HG02884 (cell line): ENCODE data around the gene DGLUCY.
"Not testable (repeated sequence)": the region's sequence is repeated elsewhere in the genome, so short reads cannot be mapped to it uniquely, and the experiment has no call there.

Experiments
- ATAC-seq: cut with Tn5 transposase; IDR thresholded peaks from one replicate; pipeline ENCODE4 v1.9.1; 2021; ENCODE audit warnings: mild to moderate bottlenecking, moderate library complexity; ENCODE audit not compliant: unreplicated experiment

The DGLUCY gene

DNA sequence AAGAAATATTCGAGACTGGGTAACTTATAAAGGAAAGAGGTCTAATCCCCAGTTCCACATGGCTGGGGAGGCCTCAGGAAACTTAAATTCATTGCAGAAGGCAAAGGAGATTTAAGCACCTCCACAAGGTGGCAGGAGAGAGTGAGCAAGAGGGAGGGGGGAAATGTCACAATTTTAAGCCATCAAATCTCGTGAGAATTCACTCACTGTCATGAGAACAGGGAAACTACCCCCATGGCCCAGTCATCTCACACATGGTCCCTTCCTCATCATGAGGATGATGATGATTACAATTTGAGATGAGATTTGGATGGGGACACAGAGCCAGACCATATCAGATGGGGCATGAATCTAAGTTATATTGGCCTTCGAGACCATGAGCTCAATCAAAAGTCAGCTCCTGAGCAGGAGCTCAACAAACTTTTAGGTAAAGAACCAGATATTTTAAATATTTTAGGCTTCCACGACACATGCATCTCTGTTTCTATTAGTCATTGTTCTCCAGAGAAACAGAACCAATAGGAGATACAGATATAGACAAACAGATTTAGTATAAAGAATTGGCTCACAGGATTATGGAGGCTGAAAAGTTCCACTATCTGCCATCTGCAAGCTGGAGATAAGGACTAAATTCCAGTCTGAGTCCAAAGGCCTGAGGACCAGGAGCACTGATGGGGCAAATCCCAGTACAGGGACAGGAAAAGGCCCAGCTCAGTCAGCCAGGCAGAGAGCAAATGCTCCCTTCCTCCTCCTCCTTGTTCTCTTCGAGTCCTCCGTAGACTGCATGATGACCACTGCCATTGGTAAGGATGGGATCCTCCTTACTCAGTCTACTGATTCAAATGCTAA lies 24.9 kb downstream of the DGLUCY start:
- ATAC-seq, result no peak

GRCh38 chr14:91139776-91140175 lies 25.9 kb downstream of the DGLUCY start:
- ATAC-seq, result no peak

- ATAC-seq, result no peak
Observed at GRCh38 chr14:91140672-91141071, 26.8 kb downstream of the DGLUCY start.

DNA sequence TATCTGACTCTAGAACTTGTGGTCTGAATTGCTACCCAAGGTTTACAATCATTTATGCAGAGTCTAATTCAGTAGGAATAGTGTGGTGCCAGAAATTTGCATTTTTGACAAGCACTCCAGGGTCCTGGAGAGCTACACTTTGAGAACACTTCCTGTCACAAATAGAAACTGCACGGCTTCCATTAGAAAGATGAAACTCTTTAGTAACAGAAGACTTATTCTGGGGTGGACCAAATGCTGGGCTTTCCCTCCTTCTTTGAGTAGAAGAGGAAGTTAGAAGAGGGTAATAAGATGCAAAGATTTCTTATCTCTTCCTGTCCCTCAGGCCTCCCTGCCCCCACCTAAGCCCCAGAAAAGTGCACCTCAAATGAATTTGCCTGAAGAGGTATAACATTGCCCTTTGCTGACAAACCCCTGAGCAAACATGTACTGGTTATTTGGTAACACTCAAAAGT lies 28.4 kb downstream of the DGLUCY start:
- ATAC-seq, result peak; percentile 87

GRCh38 chr14:91143862-91144261 lies 30.0 kb downstream of the DGLUCY start:
- ATAC-seq, result no peak

DNA sequence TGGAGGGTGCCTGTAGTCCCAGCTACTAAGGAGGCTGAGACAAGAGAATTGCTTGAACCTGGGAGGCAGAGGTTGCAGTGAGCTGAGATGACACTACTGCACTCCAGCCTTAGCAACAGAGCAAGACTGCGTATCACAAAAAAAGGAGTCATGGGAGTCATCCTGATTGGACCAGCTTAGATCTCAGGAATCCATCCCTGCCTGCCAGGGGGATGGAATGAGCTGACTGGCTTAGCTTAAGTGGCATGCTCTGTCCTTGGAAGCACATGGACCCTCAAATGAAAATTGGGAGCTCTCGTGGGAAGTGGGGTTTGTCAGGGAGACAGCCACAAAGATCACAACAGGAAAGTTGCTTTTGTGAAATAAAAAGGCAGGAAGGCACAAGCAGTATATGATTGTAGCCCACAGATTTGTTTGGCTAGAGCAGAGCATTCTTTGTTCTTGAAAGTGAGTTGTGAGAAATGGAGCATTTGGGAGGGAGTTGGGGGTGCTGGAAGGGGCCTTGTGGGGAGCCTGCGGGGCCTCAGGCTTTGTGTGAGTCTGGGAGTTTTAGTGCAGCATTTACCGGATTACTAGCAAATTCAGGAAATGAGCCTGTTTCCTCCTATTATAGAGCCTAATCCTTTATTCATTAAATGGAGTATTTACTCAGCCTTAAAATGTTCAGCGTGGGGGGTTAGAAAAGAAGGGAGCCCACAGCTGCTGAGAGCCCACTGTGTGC lies 30.7 kb downstream of the DGLUCY start:
- no peak for ATAC-seq

- no peak for ATAC-seq
Observed at GRCh38 chr14:91145391-91146160, 31.7 kb downstream of the DGLUCY start.

- no peak for ATAC-seq
Observed at GRCh38 chr14:91146661-91147060, 32.8 kb downstream of the DGLUCY start.

- no peak for ATAC-seq
Observed at GRCh38 chr14:91149462-91149861, 35.6 kb downstream of the DGLUCY start.

DNA sequence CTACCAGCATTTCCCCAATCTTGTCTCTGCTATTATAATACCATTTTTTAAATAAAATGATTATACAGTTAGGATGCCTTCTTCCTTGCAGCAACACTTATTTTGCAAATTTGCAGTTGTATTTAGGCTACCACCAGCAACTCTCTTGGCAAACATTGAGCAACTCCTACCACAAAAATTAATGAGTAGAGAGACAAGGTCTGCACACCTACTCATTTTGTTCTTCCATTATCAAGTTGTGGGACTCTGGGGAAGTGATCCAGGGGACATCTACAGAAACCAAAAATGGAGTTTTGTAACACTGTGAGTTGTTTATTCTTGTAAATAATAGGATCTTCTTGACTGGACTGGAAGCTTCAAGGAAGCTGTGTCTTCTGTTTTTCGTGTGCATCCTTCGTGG lies 38.6 kb downstream of the DGLUCY start:
- ATAC-seq, result no peak

- no peak for ATAC-seq
Observed at GRCh38 chr14:91153360-91153759, 39.5 kb downstream of the DGLUCY start.

- ATAC-seq, result no peak
Observed at GRCh38 chr14:91154851-91155625, 41.2 kb downstream of the DGLUCY start.

DNA sequence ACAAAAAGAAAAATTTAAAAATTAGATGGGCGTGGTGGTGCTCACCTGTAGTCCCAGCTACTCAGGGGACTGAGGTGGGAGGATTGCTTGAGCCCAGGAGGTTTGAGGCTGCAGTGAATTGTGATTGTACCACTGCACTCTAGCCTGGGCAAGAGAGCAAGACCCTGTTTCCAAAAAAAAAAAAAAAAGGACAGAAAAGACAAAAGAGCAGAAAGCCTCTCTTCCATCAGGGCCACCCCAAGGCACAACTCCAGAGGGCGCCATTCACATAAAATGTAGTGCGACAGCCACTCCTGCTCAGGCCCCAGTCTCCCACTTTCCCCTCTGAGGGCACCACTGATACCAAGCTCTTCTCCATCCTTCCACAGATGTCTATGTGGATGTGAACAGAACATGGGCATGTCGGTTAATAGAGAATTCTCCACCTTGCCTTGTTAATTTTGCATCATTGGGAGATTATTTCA lies 41.8 kb downstream of the DGLUCY start:
- ATAC-seq, result no peak

- not testable (repeated sequence) for ATAC-seq
Observed at GRCh38 chr14:91156142-91156666, 42.3 kb downstream of the DGLUCY start.

DNA sequence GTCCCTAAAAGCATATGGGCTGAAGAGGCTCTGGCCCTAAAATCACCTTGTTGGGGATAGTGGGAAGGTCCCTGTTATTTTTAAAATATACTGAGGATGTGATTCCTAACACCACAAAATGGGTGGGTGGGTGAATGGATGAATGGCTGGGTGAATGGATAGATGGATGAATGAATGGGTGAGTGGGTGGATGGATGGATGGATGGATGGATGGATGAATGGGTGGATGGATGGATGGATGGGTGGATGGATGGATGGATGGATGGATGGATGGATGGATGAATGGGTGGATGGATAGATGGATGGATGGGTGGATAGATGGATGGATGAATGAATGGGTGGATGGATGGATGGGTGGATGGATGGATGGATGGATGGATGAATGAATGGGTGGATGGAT lies 43.0 kb downstream of the DGLUCY start:
- not testable (repeated sequence) for ATAC-seq

DNA sequence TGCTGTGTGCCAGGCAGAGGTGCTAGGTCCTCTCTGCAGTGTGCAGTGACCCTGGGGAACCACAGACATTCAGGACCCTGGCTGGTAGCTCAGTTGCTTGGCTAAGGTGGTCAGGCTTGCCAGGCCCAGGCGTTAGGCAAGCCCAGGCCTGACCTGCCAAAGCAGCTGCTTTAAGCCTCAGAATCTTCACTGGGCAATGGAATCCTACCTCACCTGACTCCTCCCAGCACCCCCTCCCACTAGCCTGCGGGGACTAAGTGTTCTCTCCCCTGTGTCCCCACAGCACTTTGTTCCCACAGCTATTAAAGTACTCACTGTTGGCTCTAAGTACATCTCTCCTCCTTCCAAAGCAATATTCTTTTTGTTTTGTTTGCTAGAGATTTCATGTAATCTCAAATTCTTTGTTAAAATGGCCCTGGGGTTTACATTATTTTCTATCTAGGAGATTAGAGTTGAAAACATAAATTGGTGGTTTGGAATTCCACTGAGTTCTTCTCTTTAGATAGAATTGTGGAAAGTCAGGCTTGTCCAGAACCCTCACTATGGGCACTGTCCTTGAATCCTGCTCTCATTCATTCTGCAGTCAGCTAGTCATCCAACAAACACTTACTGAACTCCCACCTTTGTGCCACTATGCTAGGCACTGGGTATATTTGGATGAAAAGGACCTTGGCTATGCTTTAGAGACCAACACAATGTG lies 44.4 kb downstream of the DGLUCY start:
- no peak for ATAC-seq

DNA sequence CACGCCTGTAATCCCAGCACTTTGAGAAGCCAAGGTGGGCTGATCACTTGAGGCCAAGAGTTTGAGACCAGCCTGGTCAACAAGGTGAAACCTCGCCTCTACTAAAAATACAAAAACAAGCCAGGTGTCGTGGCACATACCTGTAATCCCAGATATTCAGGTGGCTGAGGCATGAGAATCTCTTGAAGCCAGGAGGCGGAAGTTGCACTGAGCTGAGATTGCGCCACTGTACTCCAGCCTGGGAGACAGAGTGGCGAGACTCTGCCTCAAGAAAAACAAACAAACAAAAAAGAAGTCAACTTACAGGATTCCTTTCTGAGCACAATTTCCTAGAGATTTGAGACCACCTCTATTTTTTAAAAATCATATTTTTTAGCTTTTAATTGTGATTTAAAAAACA lies 45.3 kb downstream of the DGLUCY start:
- no peak for ATAC-seq

GRCh38 chr14:91159906-91160305 lies 46.0 kb downstream of the DGLUCY start:
- no peak for ATAC-seq

DNA sequence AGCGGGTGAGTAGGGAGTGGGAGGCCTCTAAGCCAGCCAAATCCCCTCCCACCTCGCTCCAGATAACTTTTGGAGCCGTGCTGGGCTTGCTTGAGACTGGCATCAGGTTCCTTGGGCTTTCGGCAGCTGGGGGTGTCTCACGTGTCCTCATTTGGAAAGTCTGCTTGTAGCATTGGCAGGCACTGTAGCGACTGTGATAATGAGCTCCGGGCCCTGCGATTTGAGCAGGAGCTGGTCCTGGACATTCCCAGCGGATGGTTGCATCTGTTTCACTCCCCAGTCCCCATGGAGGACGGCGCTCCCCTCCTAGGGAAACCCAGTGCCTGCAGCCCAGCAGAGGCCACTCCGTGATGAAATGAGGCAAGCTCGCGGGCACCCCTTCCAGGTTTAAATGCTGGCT lies 49.4 kb downstream of the DGLUCY start:
- no peak for ATAC-seq

GRCh38 chr14:91164676-91165075 lies 50.8 kb downstream of the DGLUCY start:
- no peak for ATAC-seq
